ENCODE data around the gene WNT2.

- TF ChIP-seq POLR2AphosphoS5 (IDR thresholded peaks at IDR 0.05; ENCODE audit: low read depth, low read length): no peak
- no peak for TF ChIP-seq REST (IDR thresholded peaks at IDR 0.05; ENCODE audit: insufficient read depth in 1 of 2, low read depth in 2 of 2, low read length in 2 of 2)
- no peak for TF ChIP-seq TAF1 (IDR thresholded peaks at IDR 0.05; ENCODE audit: borderline replicate concordance, insufficient read depth, low read length)
- no peak for TF ChIP-seq SIN3A (IDR thresholded peaks at IDR 0.05; ENCODE audit: borderline replicate concordance, insufficient read depth, low read length)
Observed at GRCh38 chr7:117269886-117270285, 53.0 kb downstream of the WNT2 start.

Measured in PFSK-1 (cell line).